SH-SY5Y (cell line): ENCODE data around the gene PTPRD.

Experiments
- GATA2 ChIP-seq: IDR thresholded peaks from 2 replicates; pipeline ENCODE4 v1.6.1; 2011; ENCODE audit warnings: mild to moderate bottlenecking, low read depth, low read length
- GATA3 ChIP-seq: IDR thresholded peaks from 2 replicates; pipeline ENCODE4 v1.6.1; 2011; ENCODE audit warnings: low read depth, mild to moderate bottlenecking, low read length, moderate library complexity

- TF ChIP-seq GATA2 (no peak), GATA3 (no peak)
These were observed 385.8 kb downstream of the PTPRD start for GRCh38 chr9:10226996-10227395.
